HG03469 (cell line): ENCODE results near the gene NOS3.
"Not testable (repeated sequence)": the region's sequence is repeated elsewhere in the genome, so short reads cannot be mapped to it uniquely, and the experiment has no call there.

Experiments used
- ATAC-seq: cut with Tn5 transposase; IDR thresholded peaks from one replicate; pipeline ENCODE4 v1.9.1; 2021; ENCODE audit warnings: mild to moderate bottlenecking, moderate library complexity, moderate number of reproducible peaks; ENCODE audit not compliant: unreplicated experiment

Gene NOS3

GRCh38 chr7:150997817-150998216 is 7.0 kb downstream of the NOS3 start:
- ATAC-seq = no peak

DNA sequence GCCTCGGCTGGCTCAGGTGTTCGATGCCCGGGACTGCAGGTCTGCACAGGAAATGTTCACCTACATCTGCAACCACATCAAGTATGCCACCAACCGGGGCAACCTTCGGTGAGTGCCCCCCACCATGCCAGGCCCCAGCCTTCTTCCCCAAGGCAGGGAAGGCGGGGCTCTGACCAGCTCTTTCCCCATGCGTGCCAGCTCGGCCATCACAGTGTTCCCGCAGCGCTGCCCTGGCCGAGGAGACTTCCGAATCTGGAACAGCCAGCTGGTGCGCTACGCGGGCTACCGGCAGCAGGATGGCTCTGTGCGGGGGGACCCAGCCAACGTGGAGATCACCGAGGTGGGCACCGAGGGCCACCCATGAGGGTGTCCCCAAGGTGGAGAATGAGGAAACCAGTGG is 7.5 kb downstream of the NOS3 start:
- no peak for ATAC-seq

- no peak for ATAC-seq
These were observed 8.2 kb downstream of the NOS3 start for GRCh38 chr7:150999001-150999400.

DNA sequence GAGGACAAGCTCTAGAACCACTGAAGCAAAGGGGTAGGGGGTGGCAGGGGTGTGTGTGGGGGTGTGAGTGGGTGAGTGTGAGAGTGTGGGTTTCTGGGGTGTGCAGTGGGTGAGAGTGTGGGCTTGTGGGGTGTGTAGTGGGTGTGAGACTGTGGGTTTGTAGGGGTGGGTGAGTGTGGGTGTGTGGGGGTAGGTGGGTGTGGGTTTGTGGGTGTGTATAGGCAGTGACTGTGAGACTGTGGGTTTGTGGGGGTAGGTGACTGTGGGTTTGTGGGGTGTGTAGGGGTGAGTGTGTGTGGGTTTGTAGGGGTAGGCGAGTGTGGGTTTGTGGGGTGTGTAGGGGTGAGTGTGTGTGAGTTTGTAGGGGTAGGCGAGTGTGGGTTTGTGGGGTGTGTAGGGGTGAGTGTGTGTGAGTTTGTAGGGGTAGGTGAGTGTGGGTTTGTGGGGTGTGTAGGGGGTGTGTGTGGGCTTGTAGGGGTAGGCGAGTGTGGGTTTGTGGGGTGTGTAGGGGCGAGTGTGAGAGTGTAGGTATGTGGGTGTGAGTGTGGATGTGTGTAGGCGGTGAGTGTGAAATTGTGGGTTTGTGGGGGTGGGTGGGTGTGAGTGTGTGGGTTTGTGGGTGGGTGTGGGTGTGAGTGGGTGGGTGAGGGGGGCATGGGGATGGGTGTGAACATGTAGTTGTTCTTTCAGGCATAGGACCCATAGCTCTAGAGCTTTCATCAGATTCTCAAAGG is 8.8 kb downstream of the NOS3 start:
- no peak for ATAC-seq

- no peak for ATAC-seq
These were observed 10.2 kb downstream of the NOS3 start for GRCh38 chr7:151000897-151001495.

GRCh38 chr7:151001546-151001945 is 10.7 kb downstream of the NOS3 start:
- ATAC-seq = no peak

DNA sequence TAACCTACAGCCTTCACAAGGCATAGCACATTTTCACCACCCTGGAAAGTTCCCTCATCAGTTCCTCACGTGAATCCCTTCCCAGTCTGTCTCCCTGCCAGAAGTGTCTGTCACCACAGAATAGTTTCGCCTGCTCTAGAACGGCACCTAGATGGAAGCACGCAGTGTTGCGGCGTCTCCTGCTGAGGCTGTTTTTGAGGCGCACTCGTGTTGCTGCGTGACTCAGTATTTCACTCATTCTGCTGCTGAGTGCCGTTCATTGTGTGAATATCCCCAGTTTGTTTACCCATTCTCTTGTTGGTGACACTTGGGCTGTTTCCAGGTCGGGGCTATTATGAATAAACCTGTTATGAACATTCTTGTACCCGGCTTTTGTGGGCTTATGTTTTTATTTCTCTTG is 12.8 kb downstream of the NOS3 start:
- ATAC-seq = no peak

- ATAC-seq = no peak
These were observed 14.7 kb downstream of the NOS3 start for GRCh38 chr7:151005566-151005965.

DNA sequence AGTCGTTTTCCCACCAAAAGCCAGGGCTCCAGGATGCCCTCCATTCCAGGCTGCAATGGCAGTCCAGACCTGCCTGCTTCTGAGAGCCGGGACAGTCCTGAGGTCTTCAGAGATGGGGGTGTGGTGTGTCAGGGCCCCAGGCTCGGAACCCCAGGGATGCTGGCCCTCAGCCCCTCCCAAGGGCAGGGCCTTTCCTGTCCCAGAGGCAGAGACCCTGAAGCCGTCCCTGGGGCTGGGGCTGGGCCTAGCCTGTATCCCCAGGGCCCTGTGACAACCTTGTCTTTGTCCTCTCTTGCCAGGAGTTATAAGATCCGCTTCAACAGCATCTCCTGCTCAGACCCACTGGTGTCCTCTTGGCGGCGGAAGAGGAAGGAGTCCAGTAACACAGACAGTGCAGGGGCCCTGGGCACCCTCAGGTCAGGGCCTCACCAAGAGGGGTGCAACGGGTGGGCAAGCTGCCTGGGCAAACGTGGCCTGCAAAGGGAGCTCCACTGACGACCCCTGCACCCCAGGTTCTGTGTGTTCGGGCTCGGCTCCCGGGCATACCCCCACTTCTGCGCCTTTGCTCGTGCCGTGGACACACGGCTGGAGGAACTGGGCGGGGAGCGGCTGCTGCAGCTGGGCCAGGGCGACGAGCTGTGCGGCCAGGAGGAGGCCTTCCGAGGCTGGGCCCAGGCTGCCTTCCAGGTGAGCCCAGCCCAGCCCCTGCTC is 15.9 kb downstream of the NOS3 start:
- ATAC-seq = no peak

GRCh38 chr7:151007469-151007898 is 16.7 kb downstream of the NOS3 start:
- ATAC-seq = no peak

DNA sequence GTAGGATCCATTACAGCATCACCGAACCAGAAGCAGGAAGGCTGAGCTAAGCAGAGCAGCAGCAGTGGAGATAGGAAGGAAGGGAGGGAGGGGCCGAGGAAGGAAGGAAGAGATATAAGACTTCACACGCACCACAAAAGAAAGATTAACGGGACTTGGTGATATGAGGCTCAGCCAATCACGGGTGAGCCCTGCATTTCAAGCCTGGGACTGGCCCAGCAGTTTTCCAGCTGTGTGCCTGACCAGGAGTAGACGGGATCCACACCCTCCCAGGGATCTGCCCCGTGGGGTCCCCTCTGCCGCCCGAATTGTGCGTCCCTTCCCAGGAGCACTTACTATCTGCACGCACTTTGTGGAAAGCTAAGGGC is 17.3 kb downstream of the NOS3 start:
- no peak for ATAC-seq

- ATAC-seq = no peak
These were observed 17.9 kb downstream of the NOS3 start for GRCh38 chr7:151008511-151009323.

GRCh38 chr7:151009327-151010036 is 18.7 kb downstream of the NOS3 start:
- ATAC-seq = no peak

DNA sequence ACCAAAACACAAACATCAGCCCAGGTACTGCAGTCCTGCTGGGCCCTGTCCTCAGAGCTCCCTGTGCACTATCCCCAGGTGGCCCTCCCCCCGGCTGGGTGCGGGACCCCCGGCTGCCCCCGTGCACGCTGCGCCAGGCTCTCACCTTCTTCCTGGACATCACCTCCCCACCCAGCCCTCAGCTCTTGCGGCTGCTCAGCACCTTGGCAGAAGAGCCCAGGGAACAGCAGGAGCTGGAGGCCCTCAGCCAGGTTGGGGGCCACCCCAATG is 19.2 kb downstream of the NOS3 start:
- no peak for ATAC-seq

- no peak for ATAC-seq
These were observed 19.7 kb downstream of the NOS3 start for GRCh38 chr7:151010307-151011096.

GRCh38 chr7:151011097-151011409 is 20.2 kb downstream of the NOS3 start:
- no peak for ATAC-seq

- not testable (repeated sequence) for ATAC-seq
These were observed 20.8 kb downstream of the NOS3 start for GRCh38 chr7:151011616-151012015.

DNA sequence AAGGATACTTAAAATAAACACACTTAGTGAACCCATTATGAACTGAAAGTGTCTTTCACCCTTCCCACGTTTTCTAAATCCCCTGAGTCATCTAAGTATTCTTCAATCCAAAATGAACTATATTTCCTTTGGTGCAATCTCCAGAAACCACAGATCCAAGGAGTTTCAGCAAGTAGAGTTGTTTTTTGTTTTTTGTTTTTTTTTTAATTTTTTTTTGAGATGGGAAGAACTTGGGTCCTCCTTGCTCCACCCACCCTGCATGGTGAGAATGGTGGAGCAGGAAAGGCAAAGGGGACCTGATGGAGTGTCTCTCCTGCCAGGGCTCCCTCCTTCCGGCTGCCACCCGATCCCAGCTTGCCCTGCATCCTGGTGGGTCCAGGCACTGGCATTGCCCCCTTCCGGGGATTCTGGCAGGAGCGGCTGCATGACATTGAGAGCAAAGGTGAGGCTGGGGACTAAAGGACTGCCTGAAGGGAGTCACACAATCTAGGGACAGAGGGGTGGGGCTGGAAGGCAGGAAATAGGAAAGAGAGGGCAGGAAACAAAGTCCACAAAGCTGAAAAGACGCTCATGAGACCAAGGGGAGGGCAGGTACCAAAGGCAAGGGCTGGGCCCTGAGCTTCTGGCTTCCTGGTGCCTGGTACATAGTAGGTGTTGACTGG is 21.3 kb downstream of the NOS3 start:
- ATAC-seq = no peak

DNA sequence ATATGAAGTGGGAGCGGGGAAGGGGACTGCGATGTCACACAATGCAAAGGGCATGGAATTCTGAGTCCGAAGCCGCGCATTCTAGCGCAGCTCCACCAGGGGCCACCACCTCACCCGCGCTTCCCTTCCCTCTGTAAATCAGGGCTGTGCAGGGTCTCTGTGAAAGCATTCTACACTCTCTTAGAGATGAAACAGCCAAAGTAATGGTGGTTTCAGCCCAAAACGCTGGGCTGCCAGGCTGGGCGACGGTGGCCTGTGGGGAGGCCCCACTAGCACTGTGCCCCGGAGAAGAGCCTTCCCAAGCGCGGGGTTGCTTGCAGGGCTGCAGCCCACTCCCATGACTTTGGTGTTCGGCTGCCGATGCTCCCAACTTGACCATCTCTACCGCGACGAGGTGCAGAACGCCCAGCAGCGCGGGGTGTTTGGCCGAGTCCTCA is 22.1 kb downstream of the NOS3 start:
- no peak for ATAC-seq

DNA sequence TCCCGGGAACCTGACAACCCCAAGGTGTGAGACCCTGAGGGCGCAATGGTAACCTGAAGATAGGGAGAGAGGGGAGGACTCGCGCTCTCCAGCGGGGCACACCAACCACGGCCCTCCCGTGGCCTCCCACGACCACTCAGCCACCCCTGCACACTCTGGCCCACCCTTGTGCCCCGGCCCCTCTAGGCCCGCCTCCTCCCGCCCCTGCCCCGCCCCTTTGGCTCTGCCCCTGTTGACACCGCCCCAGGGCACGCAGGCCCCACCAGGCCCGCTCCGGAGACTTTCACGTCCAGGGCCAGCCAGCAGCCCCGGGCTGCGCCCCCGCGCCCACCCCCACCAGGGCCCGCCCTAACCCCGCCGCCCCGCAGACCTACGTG is 22.5 kb downstream of the NOS3 start:
- ATAC-seq = no peak
